HL-60/S4 (cell line): Measurements from ENCODE around the gene MTX3.

ENCODE experiments used
- in situ Hi-C: fragments of 300-500 bp; cut with MboI; formaldehyde crosslinking; loops from 2 replicates; pipeline ENCODE4 v1.14.3; 2022; ENCODE audit warnings: low sequenced_read_pairs

Gene MTX3

GRCh38 chr5:79936002-79936645 is 54.9 kb downstream of the MTX3 start:
- in situ Hi-C loops, result no loop called here

- in situ Hi-C loops, result no loop called here
These were observed 56.4 kb downstream of the MTX3 start for GRCh38 chr5:79934681-79935080.

GRCh38 chr5:79932510-79933504 is 58.3 kb downstream of the MTX3 start:
- in situ Hi-C loops, result no loop called here

- in situ Hi-C loops, result no loop called here
These were observed 59.2 kb downstream of the MTX3 start for GRCh38 chr5:79931866-79932265.

- in situ Hi-C loops, result no loop called here
These were observed 59.7 kb downstream of the MTX3 start for GRCh38 chr5:79931409-79931808.

- in situ Hi-C loops, result no loop called here
These were observed 62.0 kb downstream of the MTX3 start for GRCh38 chr5:79929095-79929494.
